Liver (tissue), 9 donors: ENCODE measurements around the gene BHLHE23. TPM values are rescaled to one million over a fixed set of nuclear protein-coding genes. Genes with fewer than 3 reads are reported as not detected.

Experiments
- DNase-seq: peaks from one replicate; pipeline ENCODE4 v3.0.0-alpha.2; 2017; ENCODE audit warnings: low spot score
- H3K27ac ChIP-seq, 2 donors: one replicate each; pipeline ENCODE4 v1.7.0; 2013; ENCODE audit warnings: inconsistent platforms in 2 of 2, low read length in 2 of 2, control low read depth in 1 of 2, low read depth in 1 of 2, mild to moderate bottlenecking in 1 of 2
- H3K27me3 ChIP-seq, 4 donors: one replicate each; pipeline versions ENCODE4 v1.6.1 to v1.7.0; 2013; ENCODE audit warnings: low read length in 3 of 4, inconsistent platforms in 1 of 4, mild to moderate bottlenecking in 1 of 4, moderate library complexity in 1 of 4; ENCODE audit not compliant: control insufficient read depth in 4 of 4, insufficient read depth in 4 of 4
- H3K36me3 ChIP-seq, 4 donors: one replicate each; pipeline versions ENCODE4 v1.6.1 to v1.7.0; 2013; ENCODE audit warnings: low read length in 3 of 4, mild to moderate bottlenecking in 3 of 4, low read depth in 1 of 4, moderate library complexity in 1 of 4; ENCODE audit not compliant: control insufficient read depth in 4 of 4, insufficient read depth in 3 of 4
- H3K4me1 ChIP-seq, 4 donors: one replicate each; pipeline versions ENCODE4 v1.6.1 to v1.7.0; 2013; ENCODE audit warnings: low read length in 3 of 4, mild to moderate bottlenecking in 3 of 4, moderate library complexity in 1 of 4; ENCODE audit not compliant: control insufficient read depth in 4 of 4, insufficient read depth in 4 of 4
- H3K4me3 ChIP-seq, 3 donors: one replicate each; pipeline versions ENCODE4 v1.6.1 to v1.7.0; 2013; ENCODE audit warnings: low read length in 3 of 3, control low read depth in 1 of 3, low read depth in 1 of 3, mild to moderate bottlenecking in 1 of 3
- H3K9ac ChIP-seq, 2 donors: one replicate each; pipeline ENCODE4 v1.7.0; 2013; ENCODE audit warnings: low read length in 2 of 2, mild to moderate bottlenecking in 2 of 2, moderate library complexity in 2 of 2, control low read depth in 1 of 2, low read depth in 1 of 2
- H3K9me3 ChIP-seq, 4 donors: one replicate each; pipeline versions ENCODE4 v1.6.1 to v1.7.0; 2013; ENCODE audit warnings: low read length in 3 of 4; ENCODE audit not compliant: control insufficient read depth in 4 of 4
- EGR1 ChIP-seq, 2 donors: IDR thresholded peaks; 2 replicates each; pipeline ENCODE4 v1.6.1; 2016 to 2018; ENCODE audit warnings: antibody characterized with exemption in 2 of 2, low read depth in 2 of 2
- FOXA2 ChIP-seq: IDR thresholded peaks from 2 replicates; pipeline ENCODE4 v1.6.1; 2016; ENCODE audit warnings: antibody characterized with exemption
- HNF4A ChIP-seq, 2 donors: conservative IDR thresholded peaks; 2 replicates each; pipeline ENCODE4 v1.6.1; 2016; ENCODE audit warnings: antibody characterized with exemption in 2 of 2, mild to moderate bottlenecking in 2 of 2
- HNF4G ChIP-seq: IDR thresholded peaks from 2 replicates; pipeline ENCODE4 v1.6.1; 2016; ENCODE audit warnings: antibody characterized with exemption
- JUND ChIP-seq, 2 donors: IDR thresholded peaks; 2 replicates each; pipeline ENCODE4 v1.6.1; 2016; ENCODE audit warnings: antibody characterized with exemption in 2 of 2
- NR2F2 ChIP-seq: IDR thresholded peaks from 2 replicates; pipeline ENCODE4 v1.6.1; 2016; ENCODE audit warnings: antibody characterized with exemption
- RAD21 ChIP-seq, 2 donors: IDR thresholded peaks; 2 replicates each; pipeline ENCODE4 v1.6.1; 2016; ENCODE audit warnings: antibody characterized with exemption in 2 of 2, mild to moderate bottlenecking in 2 of 2
- RXRA ChIP-seq, 2 donors: IDR thresholded peaks; 2 replicates each; pipeline ENCODE4 v1.6.1; 2017 to 2018; ENCODE audit warnings: antibody characterized with exemption in 2 of 2, mild to moderate bottlenecking in 1 of 2
- TAF1 ChIP-seq: conservative IDR thresholded peaks from 2 replicates; pipeline ENCODE4 v1.6.1; 2016; ENCODE audit warnings: antibody characterized with exemption, mild to moderate bottlenecking
- YY1 ChIP-seq: IDR thresholded peaks from 2 replicates; pipeline ENCODE4 v1.6.1; 2016; ENCODE audit warnings: antibody characterized with exemption, mild to moderate bottlenecking
- WGBS: extraction: QIAGEN DNeasy Blood & Tissue Kit; methylation state at CpG from one replicate; pipeline ENCODE4 v1.1.7; 2013; 5-methylcytosine and 5-hydroxymethylcytosine counted together
- polyA plus RNA-seq, 2 donors: library from polyadenylated mRNA; stranded (reverse) in 1 of 2; unstranded in 1 of 2; fragments of 200-250 nt in 1 of 2; fragments of >200 nt in 1 of 2; fragmentation: Nextera tagmentation in 1 of 2; extraction: Ambion mirVana in 1 of 2; gene quantifications; one replicate each; pipeline versions ENCODE4 v1.2.1 to v1.2.3, GENCODE V29; 2013 to 2015
- total RNA-seq, 2 donors: library from RNA; depleted of rRNA; stranded (reverse); fragments of >200 nt; gene quantifications; one replicate each; pipeline ENCODE4 v1.2.3, GENCODE V29; 2014
- TF ChIP-seq, protein P1 (sequence below): IDR thresholded peaks from 2 replicates; pipeline ENCODE4 v1.6.1; 2016; ENCODE audit warnings: antibody characterized with exemption
- TF ChIP-seq, protein P2 (sequence below): IDR thresholded peaks from 2 replicates; pipeline ENCODE4 v1.6.1; 2016; ENCODE audit warnings: antibody characterized with exemption
- TF ChIP-seq, protein P3 (sequence below): IDR thresholded peaks from 2 replicates; pipeline ENCODE4 v1.6.1; 2016; ENCODE audit warnings: antibody characterized with exemption
- TF ChIP-seq, protein P4 (sequence below): fragments of 150-350 bp; IDR thresholded peaks from 2 replicates; pipeline ENCODE4 v1.5.1; 2017; ENCODE audit warnings: improper control_type of control experiment, low read depth, low read length; ENCODE audit not compliant: missing input control
- TF ChIP-seq, protein P5 (sequence below): IDR thresholded peaks from 2 replicates; pipeline ENCODE4 v1.6.1; 2016; ENCODE audit warnings: antibody characterized with exemption, mild to moderate bottlenecking
- donor health status: healthy.
- donor health status: healthy.
- donor health status: healthy.
- donor health status: healthy.
- donor health status: healthy.

The BHLHE23 gene
- total and polyA plus RNA-seq, 4 donors: not detected

DNA sequence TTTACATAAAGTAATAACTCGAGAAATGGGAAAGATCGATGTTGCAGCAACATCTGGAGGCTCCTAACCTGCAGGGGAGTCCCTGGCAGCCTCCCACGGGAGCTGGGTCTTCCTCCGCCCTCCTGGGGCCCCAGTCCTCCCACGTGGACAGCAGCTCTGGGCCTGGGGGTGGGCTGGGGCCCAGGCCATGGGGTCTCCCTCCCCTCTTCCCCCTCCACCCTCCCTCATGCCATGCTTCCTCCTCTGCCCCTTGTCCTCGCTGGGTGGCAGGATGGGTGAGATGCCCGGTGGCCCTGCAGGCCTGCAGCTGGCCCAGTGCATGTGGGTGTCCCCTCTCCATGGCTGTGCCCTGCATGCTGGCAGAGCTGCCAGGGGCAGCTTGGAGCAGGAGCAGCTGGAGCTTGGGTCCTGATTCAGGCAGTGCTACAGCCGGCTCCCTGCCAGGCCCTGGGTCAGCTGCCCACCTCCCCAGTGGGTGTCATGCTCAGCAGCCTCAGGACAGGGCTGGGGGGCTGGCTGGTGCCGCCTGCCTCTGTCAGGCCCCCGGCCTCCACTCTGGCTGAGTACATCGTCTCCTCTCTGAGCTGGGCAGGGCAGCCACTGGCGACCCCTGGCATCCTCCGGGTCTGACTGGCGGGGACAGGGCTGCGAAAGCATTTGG is 48.9 kb upstream of the BHLHE23 start:
- no peak overlapping the region for H3K27ac ChIP-seq
- no peak for TF ChIP-seq EGR1 (IDR thresholded peaks at IDR 0.05; ENCODE audit: low read depth in 2 of 2)
- H3K27me3 ChIP-seq: peaks cover 0 to 4% (median 2%) of the 10 kb centered on the region in 4 donors
- no peak overlapping the region for H3K9ac ChIP-seq
- H3K4me1 ChIP-seq: peaks cover 0 to 5% (median 0%) of the 10 kb centered on the region in 4 donors
- no peak overlapping the region for H3K4me3 ChIP-seq
- 58% methylated on average over 15 of the region's 15 CpGs for WGBS
- H3K9me3 ChIP-seq: no peaks in the 10 kb centered on the region
- no peaks in the 10 kb centered on the region for H3K36me3 ChIP-seq
- no peak for DNase-seq

DNA sequence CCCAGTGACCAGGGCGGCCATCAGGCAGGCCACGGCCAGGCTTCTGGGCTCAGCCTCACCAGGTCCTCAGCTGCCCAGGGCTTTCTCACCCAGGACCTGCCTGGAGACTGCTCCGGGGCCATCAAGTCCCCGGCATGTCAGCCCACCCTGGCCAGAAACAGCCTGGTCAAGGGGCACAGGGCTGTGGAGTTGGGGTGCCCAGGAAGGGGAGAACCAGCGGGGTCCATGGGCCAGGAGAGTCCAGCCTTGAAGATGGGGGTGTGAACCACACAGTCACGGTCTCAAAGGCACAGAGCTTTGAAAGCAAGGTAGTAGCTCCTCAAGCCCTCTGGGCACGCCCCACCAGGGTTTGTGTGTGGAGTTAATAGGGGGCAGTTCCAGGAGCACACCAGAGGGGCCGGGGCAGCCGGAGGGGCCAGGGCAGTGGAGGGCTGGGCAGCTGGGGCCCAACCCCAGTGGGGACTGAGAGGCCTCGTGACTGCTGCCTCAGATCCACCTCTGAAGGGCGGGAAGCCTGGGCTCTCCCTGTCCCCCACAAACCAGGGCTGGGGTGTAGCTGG is 48.0 kb upstream of the BHLHE23 start:
- no peak for DNase-seq
- Histone ChIP-seq H3K27ac (no peak overlapping the region), H3K36me3 (no peaks in the 10 kb centered on the region), H3K9me3 (no peaks in the 10 kb centered on the region), H3K9ac (no peak overlapping the region), H3K27me3 (peaks cover 0 to 3% (median 0%) of the 10 kb centered on the region in 4 donors), H3K4me3 (no peak overlapping the region), H3K4me1 (peaks cover 0 to 5% (median 0%) of the 10 kb centered on the region in 4 donors)
- WGBS: 87% methylated on average over 11 of the region's 11 CpGs
- TF ChIP-seq, protein P1, sequence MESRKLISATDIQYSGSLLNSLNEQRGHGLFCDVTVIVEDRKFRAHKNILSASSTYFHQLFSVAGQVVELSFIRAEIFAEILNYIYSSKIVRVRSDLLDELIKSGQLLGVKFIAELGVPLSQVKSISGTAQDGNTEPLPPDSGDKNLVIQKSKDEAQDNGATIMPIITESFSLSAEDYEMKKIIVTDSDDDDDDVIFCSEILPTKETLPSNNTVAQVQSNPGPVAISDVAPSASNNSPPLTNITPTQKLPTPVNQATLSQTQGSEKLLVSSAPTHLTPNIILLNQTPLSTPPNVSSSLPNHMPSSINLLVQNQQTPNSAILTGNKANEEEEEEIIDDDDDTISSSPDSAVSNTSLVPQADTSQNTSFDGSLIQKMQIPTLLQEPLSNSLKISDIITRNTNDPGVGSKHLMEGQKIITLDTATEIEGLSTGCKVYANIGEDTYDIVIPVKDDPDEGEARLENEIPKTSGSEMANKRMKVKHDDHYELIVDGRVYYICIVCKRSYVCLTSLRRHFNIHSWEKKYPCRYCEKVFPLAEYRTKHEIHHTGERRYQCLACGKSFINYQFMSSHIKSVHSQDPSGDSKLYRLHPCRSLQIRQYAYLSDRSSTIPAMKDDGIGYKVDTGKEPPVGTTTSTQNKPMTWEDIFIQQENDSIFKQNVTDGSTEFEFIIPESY: no peak
- TF ChIP-seq, protein P2, sequence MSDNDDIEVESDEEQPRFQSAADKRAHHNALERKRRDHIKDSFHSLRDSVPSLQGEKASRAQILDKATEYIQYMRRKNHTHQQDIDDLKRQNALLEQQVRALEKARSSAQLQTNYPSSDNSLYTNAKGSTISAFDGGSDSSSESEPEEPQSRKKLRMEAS: no peak
- TF ChIP-seq, protein P3, sequence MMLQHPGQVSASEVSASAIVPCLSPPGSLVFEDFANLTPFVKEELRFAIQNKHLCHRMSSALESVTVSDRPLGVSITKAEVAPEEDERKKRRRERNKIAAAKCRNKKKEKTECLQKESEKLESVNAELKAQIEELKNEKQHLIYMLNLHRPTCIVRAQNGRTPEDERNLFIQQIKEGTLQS: no peak
- TF ChIP-seq EGR1 (IDR thresholded peaks at IDR 0.05; ENCODE audit: low read depth in 2 of 2) (no peak), HNF4G (no peak), NR2F2 (no peak), FOXA2 (no peak), RXRA (IDR thresholded peaks at IDR 0.05) (no peak), TAF1 (no peak), RAD21 (IDR thresholded peaks at IDR 0.05) (no peak), JUND (IDR thresholded peaks at IDR 0.05) (no peak)
- TF ChIP-seq, protein P4, sequence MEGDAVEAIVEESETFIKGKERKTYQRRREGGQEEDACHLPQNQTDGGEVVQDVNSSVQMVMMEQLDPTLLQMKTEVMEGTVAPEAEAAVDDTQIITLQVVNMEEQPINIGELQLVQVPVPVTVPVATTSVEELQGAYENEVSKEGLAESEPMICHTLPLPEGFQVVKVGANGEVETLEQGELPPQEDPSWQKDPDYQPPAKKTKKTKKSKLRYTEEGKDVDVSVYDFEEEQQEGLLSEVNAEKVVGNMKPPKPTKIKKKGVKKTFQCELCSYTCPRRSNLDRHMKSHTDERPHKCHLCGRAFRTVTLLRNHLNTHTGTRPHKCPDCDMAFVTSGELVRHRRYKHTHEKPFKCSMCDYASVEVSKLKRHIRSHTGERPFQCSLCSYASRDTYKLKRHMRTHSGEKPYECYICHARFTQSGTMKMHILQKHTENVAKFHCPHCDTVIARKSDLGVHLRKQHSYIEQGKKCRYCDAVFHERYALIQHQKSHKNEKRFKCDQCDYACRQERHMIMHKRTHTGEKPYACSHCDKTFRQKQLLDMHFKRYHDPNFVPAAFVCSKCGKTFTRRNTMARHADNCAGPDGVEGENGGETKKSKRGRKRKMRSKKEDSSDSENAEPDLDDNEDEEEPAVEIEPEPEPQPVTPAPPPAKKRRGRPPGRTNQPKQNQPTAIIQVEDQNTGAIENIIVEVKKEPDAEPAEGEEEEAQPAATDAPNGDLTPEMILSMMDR: no peak

DNA sequence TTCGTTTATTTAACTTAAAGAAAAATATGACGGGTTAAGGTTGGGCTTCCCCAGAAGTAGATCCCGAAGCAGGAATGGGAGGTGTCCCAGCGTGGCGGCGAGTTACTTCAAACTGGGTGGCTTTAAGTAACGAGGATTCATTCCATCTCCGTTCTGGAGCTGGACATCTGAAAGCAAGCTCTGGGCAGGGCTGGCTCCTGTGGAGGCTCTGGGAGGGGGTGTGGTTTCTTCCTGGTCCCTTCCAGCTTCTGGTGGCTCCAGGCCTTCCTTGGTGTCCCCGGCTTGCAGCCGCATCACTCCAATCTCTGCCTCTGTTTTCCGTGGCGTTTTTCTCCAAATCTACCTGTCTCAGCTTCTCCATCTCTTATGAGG is 47.3 kb upstream of the BHLHE23 start:
- no peaks in the 10 kb centered on the region for H3K36me3 ChIP-seq
- no peak overlapping the region for H3K4me3 ChIP-seq
- peaks cover 0 to 3% (median 0%) of the 10 kb centered on the region in 4 donors for H3K27me3 ChIP-seq
- H3K27ac ChIP-seq: no peak overlapping the region
- no peak overlapping the region for H3K9ac ChIP-seq
- peaks cover 0 to 5% (median 0%) of the 10 kb centered on the region in 4 donors for H3K4me1 ChIP-seq
- no peaks in the 10 kb centered on the region for H3K9me3 ChIP-seq
- TF ChIP-seq HNF4A (conservative IDR thresholded peaks at IDR 0.05) (no peak), YY1 (no peak), RXRA (IDR thresholded peaks at IDR 0.05) (no peak), FOXA2 (no peak)
- TF ChIP-seq, protein P5, sequence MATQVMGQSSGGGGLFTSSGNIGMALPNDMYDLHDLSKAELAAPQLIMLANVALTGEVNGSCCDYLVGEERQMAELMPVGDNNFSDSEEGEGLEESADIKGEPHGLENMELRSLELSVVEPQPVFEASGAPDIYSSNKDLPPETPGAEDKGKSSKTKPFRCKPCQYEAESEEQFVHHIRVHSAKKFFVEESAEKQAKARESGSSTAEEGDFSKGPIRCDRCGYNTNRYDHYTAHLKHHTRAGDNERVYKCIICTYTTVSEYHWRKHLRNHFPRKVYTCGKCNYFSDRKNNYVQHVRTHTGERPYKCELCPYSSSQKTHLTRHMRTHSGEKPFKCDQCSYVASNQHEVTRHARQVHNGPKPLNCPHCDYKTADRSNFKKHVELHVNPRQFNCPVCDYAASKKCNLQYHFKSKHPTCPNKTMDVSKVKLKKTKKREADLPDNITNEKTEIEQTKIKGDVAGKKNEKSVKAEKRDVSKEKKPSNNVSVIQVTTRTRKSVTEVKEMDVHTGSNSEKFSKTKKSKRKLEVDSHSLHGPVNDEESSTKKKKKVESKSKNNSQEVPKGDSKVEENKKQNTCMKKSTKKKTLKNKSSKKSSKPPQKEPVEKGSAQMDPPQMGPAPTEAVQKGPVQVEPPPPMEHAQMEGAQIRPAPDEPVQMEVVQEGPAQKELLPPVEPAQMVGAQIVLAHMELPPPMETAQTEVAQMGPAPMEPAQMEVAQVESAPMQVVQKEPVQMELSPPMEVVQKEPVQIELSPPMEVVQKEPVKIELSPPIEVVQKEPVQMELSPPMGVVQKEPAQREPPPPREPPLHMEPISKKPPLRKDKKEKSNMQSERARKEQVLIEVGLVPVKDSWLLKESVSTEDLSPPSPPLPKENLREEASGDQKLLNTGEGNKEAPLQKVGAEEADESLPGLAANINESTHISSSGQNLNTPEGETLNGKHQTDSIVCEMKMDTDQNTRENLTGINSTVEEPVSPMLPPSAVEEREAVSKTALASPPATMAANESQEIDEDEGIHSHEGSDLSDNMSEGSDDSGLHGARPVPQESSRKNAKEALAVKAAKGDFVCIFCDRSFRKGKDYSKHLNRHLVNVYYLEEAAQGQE: no peak
- TF ChIP-seq, protein P4: no peak
- TF ChIP-seq, protein P3: no peak
- DNase-seq: no peak
- 82% methylated on average over 12 of the region's 12 CpGs for WGBS
